B cell (primary cell): ENCODE results near the gene BANP. TPM values are rescaled to one million over a fixed set of nuclear protein-coding genes. Genes with fewer than 3 reads are reported as not detected.
"Not testable (repeated sequence)": the region's sequence is repeated elsewhere in the genome, so short reads cannot be mapped to it uniquely, and the experiment has no call there.

Experiments
- ATAC-seq: fragments of 200-7000 bp; cut with Tn5 transposase; one replicate; pipeline ENCODE4 v1.10.0; 2021; ENCODE audit warnings: low read depth, mild to moderate bottlenecking, moderate number of reproducible peaks, moderate library complexity
- CTCF ChIA-PET: fragments of 350-600 bp; sonication (Branson Sonifier 250); formaldehyde crosslinking; loops from one replicate; lab custom pipeline; 2021; ENCODE audit warnings: antibody characterized with exemption, inconsistent platforms; lab: Charles Lee
- POLR2A ChIA-PET: fragments of 350-600 bp; sonication (Branson Sonifier 250); formaldehyde crosslinking; loops from one replicate; lab custom pipeline; 2021; ENCODE audit warnings: antibody characterized with exemption; lab: Charles Lee
- DNase-seq: peaks from one replicate; pipeline ENCODE4 v3.0.0; 2013
- H2AFZ ChIP-seq: 2 replicates; pipeline ENCODE4 v1.6.1; 2012; ENCODE audit warnings: mild to moderate bottlenecking, low read depth, low read length; ENCODE audit not compliant: insufficient read depth, poor library complexity, severe bottlenecking
- H3K27ac ChIP-seq, 2 donors: 1 replicate in 1 of 2; 2 replicates in 1 of 2; pipeline ENCODE4 v1.5.1; 2012 to 2013; ENCODE audit warnings: low read length in 2 of 2, mild to moderate bottlenecking in 2 of 2, moderate library complexity in 1 of 2
- H3K27me3 ChIP-seq, 4 experiments: fragments of 200-600 bp in 1 of 4; sonication (generic) in 1 of 4; replicated peaks in 1 of 4; 1 replicate in 2 of 4; 2 replicates in 2 of 4; pipeline versions ENCODE4 v1.6.1 to v1.7.0; 2013 to 2016; ENCODE audit warnings: low read length in 3 of 4, mild to moderate bottlenecking in 2 of 4, mixed read lengths in 1 of 4, moderate library complexity in 1 of 4; ENCODE audit not compliant: insufficient read depth in 4 of 4, control insufficient read depth in 3 of 4; ENCODE audit errors: control extremely low read depth in 1 of 4
- H3K36me3 ChIP-seq, 2 experiments: replicated peaks in 1 of 2; 1 replicate in 1 of 2; 2 replicates in 1 of 2; pipeline versions ENCODE4 v1.6.1 to v1.7.1; 2013; ENCODE audit warnings: low read length in 1 of 2; ENCODE audit not compliant: insufficient read depth in 2 of 2, control insufficient read depth in 1 of 2; ENCODE audit errors: control extremely low read depth in 1 of 2, extremely low read depth in 1 of 2
- H3K4me1 ChIP-seq, 2 donors: fragments of 200-600 bp in 1 of 2; sonication (generic) in 1 of 2; 1 replicate in 1 of 2; 2 replicates in 1 of 2; pipeline versions ENCODE4 v1.5.1 to v1.6.1; 2013 to 2017; ENCODE audit warnings: low read length in 2 of 2; ENCODE audit not compliant: control insufficient read depth in 2 of 2, insufficient read depth in 2 of 2
- H3K4me2 ChIP-seq: replicated peaks from 2 replicates; pipeline ENCODE3; 2012; ENCODE audit warnings: mild to moderate bottlenecking, low read depth, low read length; ENCODE audit not compliant: poor library complexity, severe bottlenecking
- H3K4me3 ChIP-seq, 5 experiments: fragments of 200-600 bp in 1 of 5; sonication (generic) in 1 of 5; 1 replicate in 3 of 5; 2 replicates in 2 of 5; pipeline versions ENCODE4 v1.5.1 to v1.7.0; 2011 to 2016; ENCODE audit warnings: low read length in 4 of 5, mild to moderate bottlenecking in 4 of 5, low read depth in 2 of 5, control low read depth in 1 of 5, moderate library complexity in 1 of 5; ENCODE audit not compliant: insufficient read depth in 1 of 5; ENCODE audit errors: control extremely low read depth in 1 of 5, extremely low read depth in 1 of 5
- H3K79me2 ChIP-seq: fragments of 200-600 bp; sonication (generic); one replicate; pipeline ENCODE4 v1.6.0; 2016; ENCODE audit warnings: low read length; ENCODE audit not compliant: control insufficient read depth, insufficient read depth
- H3K9ac ChIP-seq: fragments of 200-600 bp; sonication (generic); 2 replicates; pipeline ENCODE4 v1.6.1; 2017; ENCODE audit warnings: mild to moderate bottlenecking, low read length, moderate library complexity
- H3K9me3 ChIP-seq, 3 donors: one replicate each; pipeline versions ENCODE4 v1.6.1 to v1.7.1; 2013; ENCODE audit warnings: low read length in 2 of 3; ENCODE audit not compliant: control insufficient read depth in 2 of 3, insufficient read depth in 1 of 3; ENCODE audit errors: control extremely low read depth in 1 of 3
- H4K20me1 ChIP-seq: 2 replicates; pipeline ENCODE4 v1.6.0; 2012; ENCODE audit warnings: mild to moderate bottlenecking, low read length; ENCODE audit not compliant: insufficient read depth, control insufficient read depth, poor library complexity, severe bottlenecking
- H3K27ac Mint-ChIP-seq: one replicate; pipeline ENCODE4 v1.8.0; 2021; ENCODE audit warnings: mixed read lengths
- H3K27me3 Mint-ChIP-seq: one replicate; pipeline ENCODE4 v1.8.0; 2021; ENCODE audit warnings: mixed read lengths
- H3K4me1 Mint-ChIP-seq: one replicate; pipeline ENCODE4 v1.8.0; 2021; ENCODE audit warnings: mixed read lengths
- H3K4me3 Mint-ChIP-seq: one replicate; pipeline ENCODE4 v1.8.0; 2021; ENCODE audit warnings: mixed read lengths
- H3K9me3 Mint-ChIP-seq: one replicate; pipeline ENCODE4 v1.8.0; 2022; ENCODE audit warnings: mixed read lengths; ENCODE audit not compliant: insufficient read depth
- EZH2 ChIP-seq: IDR thresholded peaks from 2 replicates; pipeline ENCODE4 v1.6.1; 2012; ENCODE audit warnings: borderline replicate concordance, low read depth, mild to moderate bottlenecking, moderate library complexity, low read length; ENCODE audit not compliant: insufficient read depth, poor library complexity, severe bottlenecking
- WGBS: methylation state at CpG from one replicate; pipeline ENCODE4 v1.1.5; 2013; ENCODE audit warnings: missing lambda C conversion rate; ENCODE audit not compliant: insufficient coverage; 5-methylcytosine and 5-hydroxymethylcytosine counted together
- intact Hi-C: fragments of 100-400 bp; cut with micrococcal nuclease; formaldehyde crosslinking; loops from one replicate; pipeline ENCODE4 v1.10.0; 2022
- polyA plus RNA-seq: library from polyadenylated mRNA; depleted of rRNA; stranded (reverse); fragments of >200 nt; gene quantifications from 2 replicates; pipeline ENCODE4 v1.2.3, GENCODE V29; 2012
- total RNA-seq, 2 donors: library from RNA; stranded (reverse); fragments of 120-200 nt in 1 of 2; gene quantifications; 1 replicate in 1 of 2; 2 replicates in 1 of 2; pipeline versions ENCODE4 v1.2.3 to v1.2.4, GENCODE V29; 2013 to 2022
- TF ChIP-seq, protein P1 (sequence below): fragments of 200-600 bp; IDR thresholded peaks from one replicate; pipeline ENCODE4 v1.8.0; 2022; ENCODE audit warnings: antibody characterized with exemption, mild to moderate bottlenecking

Gene BANP
- total and polyA plus RNA-seq, 2 donors (not counting 1 experiment from before 2014, with no cell fraction given): 44.4 to 181 TPM

DNA sequence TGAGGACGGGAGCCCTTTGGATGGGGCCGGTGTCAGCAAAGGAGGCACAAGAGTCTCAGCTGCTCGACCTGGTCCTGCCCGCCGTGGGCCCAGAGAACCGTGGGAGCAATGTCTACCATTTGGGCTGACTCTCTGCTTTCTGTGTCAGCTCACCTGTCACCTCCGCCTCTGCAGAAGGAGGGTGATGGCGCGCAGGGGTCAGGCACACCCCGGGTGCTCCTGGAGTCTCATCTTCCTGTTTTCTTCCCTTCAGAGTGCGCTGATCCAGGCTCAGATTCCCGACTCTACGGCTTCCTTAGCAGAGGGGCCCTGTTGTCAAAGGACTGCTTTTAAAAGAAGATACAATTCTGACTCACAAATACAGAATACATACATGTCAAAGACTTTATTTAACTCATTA is 167.1 kb downstream of the BANP start:
- Histone ChIP-seq H3K9ac (no peak overlapping the region), H3K9me3 (peaks cover 0 to 9% (median 0%) of the 10 kb centered on the region in 3 donors), H2AFZ (no peak overlapping the region), H3K79me2 (no peaks in the 10 kb centered on the region), H3K27ac (no peak overlapping the region), H3K4me3 (no peak overlapping the region), H3K36me3 (no peaks in the 10 kb centered on the region), H4K20me1 (no peaks in the 10 kb centered on the region), H3K27me3 (peaks cover 0 to 5% (median 0%) of the 10 kb centered on the region in 4 experiments), H3K4me2 (no peak overlapping the region), H3K4me1 (peaks cover 5 to 8% of the 10 kb centered on the region in 2 donors)
- Mint-ChIP-seq H3K27ac (no peak overlapping the region), H3K4me3 (no peak overlapping the region), H3K27me3 (peaks cover 24% of the 10 kb centered on the region), H3K4me1 (peaks cover 14% of the 10 kb centered on the region), H3K9me3 (peaks cover 2% of the 10 kb centered on the region)
- WGBS: 79% methylated on average over 13 of the region's 13 CpGs
- ATAC-seq (no peak), DNase-seq (no peak)
- ChIA-PET CTCF (no interaction called here), POLR2A (no interaction called here)
- no peak for TF ChIP-seq EZH2
- TF ChIP-seq, protein P1, sequence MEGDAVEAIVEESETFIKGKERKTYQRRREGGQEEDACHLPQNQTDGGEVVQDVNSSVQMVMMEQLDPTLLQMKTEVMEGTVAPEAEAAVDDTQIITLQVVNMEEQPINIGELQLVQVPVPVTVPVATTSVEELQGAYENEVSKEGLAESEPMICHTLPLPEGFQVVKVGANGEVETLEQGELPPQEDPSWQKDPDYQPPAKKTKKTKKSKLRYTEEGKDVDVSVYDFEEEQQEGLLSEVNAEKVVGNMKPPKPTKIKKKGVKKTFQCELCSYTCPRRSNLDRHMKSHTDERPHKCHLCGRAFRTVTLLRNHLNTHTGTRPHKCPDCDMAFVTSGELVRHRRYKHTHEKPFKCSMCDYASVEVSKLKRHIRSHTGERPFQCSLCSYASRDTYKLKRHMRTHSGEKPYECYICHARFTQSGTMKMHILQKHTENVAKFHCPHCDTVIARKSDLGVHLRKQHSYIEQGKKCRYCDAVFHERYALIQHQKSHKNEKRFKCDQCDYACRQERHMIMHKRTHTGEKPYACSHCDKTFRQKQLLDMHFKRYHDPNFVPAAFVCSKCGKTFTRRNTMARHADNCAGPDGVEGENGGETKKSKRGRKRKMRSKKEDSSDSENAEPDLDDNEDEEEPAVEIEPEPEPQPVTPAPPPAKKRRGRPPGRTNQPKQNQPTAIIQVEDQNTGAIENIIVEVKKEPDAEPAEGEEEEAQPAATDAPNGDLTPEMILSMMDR: no peak
- intact Hi-C loops: no loop called here

- H3K27ac Mint-ChIP-seq, H3K4me1 ChIP-seq, H3K9me3 Mint-ChIP-seq, DNase-seq, H3K79me2 ChIP-seq, H3K27ac ChIP-seq, H3K4me3 Mint-ChIP-seq, H3K4me3 ChIP-seq, H4K20me1 ChIP-seq, H3K27me3 ChIP-seq, H2AFZ ChIP-seq, CTCF ChIA-PET, H3K36me3 ChIP-seq, POLR2A ChIA-PET, intact Hi-C loops, ATAC-seq, H3K4me2 ChIP-seq, H3K9me3 ChIP-seq, H3K9ac ChIP-seq: not testable (repeated sequence)
- peaks cover 24% of the 10 kb centered on the region for H3K27me3 Mint-ChIP-seq
- peaks cover 14% of the 10 kb centered on the region for H3K4me1 Mint-ChIP-seq
- 69% methylated on average over 20 of the region's 28 CpGs for WGBS
Measured at GRCh38 chr16:88118852-88119741, 167.9 kb downstream of the BANP start.

DNA sequence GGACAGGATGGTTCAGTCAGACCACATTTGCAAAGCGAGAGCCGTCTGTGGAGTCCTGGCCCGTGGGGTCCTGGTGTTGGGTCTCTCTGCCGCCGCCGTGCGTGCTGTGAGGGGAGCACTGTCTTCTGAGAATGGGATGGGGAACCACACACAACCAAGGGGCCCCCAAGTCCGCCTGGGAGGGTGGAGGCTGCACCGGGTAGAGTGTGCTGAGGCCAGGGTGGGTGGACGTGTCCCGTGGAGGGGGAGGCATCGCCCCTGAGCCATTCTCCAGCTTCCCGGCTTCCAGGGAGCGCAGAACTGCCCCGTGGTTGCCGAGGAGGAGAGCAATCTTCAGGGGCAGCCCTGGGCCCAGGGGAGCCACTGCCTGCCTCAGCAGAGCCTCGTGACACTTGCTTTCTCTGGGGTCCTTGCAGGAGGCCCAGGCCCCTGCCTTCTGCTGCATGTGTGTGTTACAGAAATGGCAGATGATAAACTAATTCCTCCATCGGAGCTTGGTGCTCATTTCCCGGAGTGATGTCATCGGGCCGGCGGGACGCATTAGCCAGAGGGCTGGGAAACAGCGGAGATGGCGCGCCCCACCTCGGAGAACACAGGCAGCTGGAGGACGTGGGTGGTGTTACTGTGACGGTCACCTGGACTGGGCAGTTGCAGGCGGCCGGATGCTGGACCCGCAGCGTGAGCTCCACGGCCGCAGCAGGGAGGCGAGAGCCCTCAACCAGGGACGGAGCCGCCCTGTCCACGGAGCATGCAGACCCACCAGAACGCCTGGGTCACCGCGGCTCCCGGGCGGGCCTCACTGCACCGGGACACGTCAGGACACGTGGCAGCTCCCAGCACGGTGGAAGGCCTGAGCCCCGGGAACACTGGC is 168.9 kb downstream of the BANP start:
- H3K27ac Mint-ChIP-seq, H3K4me1 ChIP-seq, H3K9me3 Mint-ChIP-seq, H3K9ac ChIP-seq, H3K4me3 Mint-ChIP-seq, CTCF ChIA-PET, H3K27ac ChIP-seq, POLR2A ChIA-PET, H3K36me3 ChIP-seq, H2AFZ ChIP-seq, H3K4me2 ChIP-seq, intact Hi-C loops, H3K27me3 ChIP-seq, H4K20me1 ChIP-seq, H3K4me1 Mint-ChIP-seq, H3K4me3 ChIP-seq, DNase-seq, ATAC-seq, H3K9me3 ChIP-seq, H3K79me2 ChIP-seq: not testable (repeated sequence)
- peaks cover 20% of the 10 kb centered on the region for H3K27me3 Mint-ChIP-seq
- 96% methylated on average over 48 of the region's 49 CpGs for WGBS
